GM19455 (cell line): ENCODE data around the gene ZFP36.
"Not testable (repeated sequence)": the region's sequence is repeated elsewhere in the genome, so short reads cannot be mapped to it uniquely, and the experiment has no call there.

ENCODE experiments used
- ATAC-seq: cut with Tn5 transposase; IDR thresholded peaks from one replicate; pipeline ENCODE4 v1.9.1; 2021; ENCODE audit not compliant: unreplicated experiment

Gene ZFP36

GRCh38 chr19:39435499-39436349, 29.1 kb downstream of the ZFP36 start, which contains the start of gene RPS16:
Gene RPS16, minus strand, starts transcription at chr19:39435949. Its CDS starts 54 bp downstream, at chr19:39435895.
- peak; percentile 76 for ATAC-seq

GRCh38 chr19:39436350-39436716, 29.7 kb downstream of the ZFP36 start:
- no peak for ATAC-seq

GRCh38 chr19:39438270-39438934, 31.8 kb downstream of the ZFP36 start:
- no peak for ATAC-seq

- ATAC-seq: no peak
Observed at GRCh38 chr19:39444598-39445195, 38.0 kb downstream of the ZFP36 start.

- ATAC-seq: peak; percentile 85
Observed at GRCh38 chr19:39445196-39446111, 38.8 kb downstream of the ZFP36 start, which contains the start of gene SUPT5H. Gene SUPT5H, plus strand, starts transcription at chr19:39445582. Its CDS starts 309 bp downstream, at chr19:39445891.

GRCh38 chr19:39446365-39447084, 39.9 kb downstream of the ZFP36 start:
- no peak for ATAC-seq

GRCh38 chr19:39448271-39448670, 41.6 kb downstream of the ZFP36 start:
- no peak for ATAC-seq

- no peak for ATAC-seq
Observed at GRCh38 chr19:39449116-39449797, 42.6 kb downstream of the ZFP36 start.

- ATAC-seq: not testable (repeated sequence)
Observed at GRCh38 chr19:39451257-39451656, 44.6 kb downstream of the ZFP36 start.
